B cell (primary cell): Measurements from ENCODE around the gene AMOTL1. TPM values are rescaled to one million over a fixed set of nuclear protein-coding genes. Genes with fewer than 3 reads are reported as not detected.
"Not testable (repeated sequence)": the region's sequence is repeated elsewhere in the genome, so short reads cannot be mapped to it uniquely, and the experiment has no call there.

Source experiments
- ATAC-seq: fragments of 200-7000 bp; cut with Tn5 transposase; one replicate; pipeline ENCODE4 v1.10.0; 2021; ENCODE audit warnings: low read depth, mild to moderate bottlenecking, moderate number of reproducible peaks, moderate library complexity
- CTCF ChIA-PET: fragments of 350-600 bp; sonication (Branson Sonifier 250); formaldehyde crosslinking; loops from one replicate; lab custom pipeline; 2021; ENCODE audit warnings: antibody characterized with exemption, inconsistent platforms; lab: Charles Lee
- POLR2A ChIA-PET: fragments of 350-600 bp; sonication (Branson Sonifier 250); formaldehyde crosslinking; loops from one replicate; lab custom pipeline; 2021; ENCODE audit warnings: antibody characterized with exemption; lab: Charles Lee
- DNase-seq: peaks from one replicate; pipeline ENCODE4 v3.0.0; 2013
- H2AFZ ChIP-seq: 2 replicates; pipeline ENCODE4 v1.6.1; 2012; ENCODE audit warnings: mild to moderate bottlenecking, low read depth, low read length; ENCODE audit not compliant: insufficient read depth, poor library complexity, severe bottlenecking
- H3K27ac ChIP-seq, 2 donors: 1 replicate in 1 of 2; 2 replicates in 1 of 2; pipeline ENCODE4 v1.5.1; 2012 to 2013; ENCODE audit warnings: low read length in 2 of 2, mild to moderate bottlenecking in 2 of 2, moderate library complexity in 1 of 2
- H3K27me3 ChIP-seq, 4 experiments: fragments of 200-600 bp in 1 of 4; sonication (generic) in 1 of 4; replicated peaks in 1 of 4; 1 replicate in 2 of 4; 2 replicates in 2 of 4; pipeline versions ENCODE4 v1.6.1 to v1.7.0; 2013 to 2016; ENCODE audit warnings: low read length in 3 of 4, mild to moderate bottlenecking in 2 of 4, mixed read lengths in 1 of 4, moderate library complexity in 1 of 4; ENCODE audit not compliant: insufficient read depth in 4 of 4, control insufficient read depth in 3 of 4; ENCODE audit errors: control extremely low read depth in 1 of 4
- H3K36me3 ChIP-seq, 2 experiments: replicated peaks in 1 of 2; 1 replicate in 1 of 2; 2 replicates in 1 of 2; pipeline versions ENCODE4 v1.6.1 to v1.7.1; 2013; ENCODE audit warnings: low read length in 1 of 2; ENCODE audit not compliant: insufficient read depth in 2 of 2, control insufficient read depth in 1 of 2; ENCODE audit errors: control extremely low read depth in 1 of 2, extremely low read depth in 1 of 2
- H3K4me1 ChIP-seq, 2 donors: fragments of 200-600 bp in 1 of 2; sonication (generic) in 1 of 2; 1 replicate in 1 of 2; 2 replicates in 1 of 2; pipeline versions ENCODE4 v1.5.1 to v1.6.1; 2013 to 2017; ENCODE audit warnings: low read length in 2 of 2; ENCODE audit not compliant: control insufficient read depth in 2 of 2, insufficient read depth in 2 of 2
- H3K4me2 ChIP-seq: replicated peaks from 2 replicates; pipeline ENCODE3; 2012; ENCODE audit warnings: mild to moderate bottlenecking, low read depth, low read length; ENCODE audit not compliant: poor library complexity, severe bottlenecking
- H3K4me3 ChIP-seq, 5 experiments: fragments of 200-600 bp in 1 of 5; sonication (generic) in 1 of 5; 1 replicate in 3 of 5; 2 replicates in 2 of 5; pipeline versions ENCODE4 v1.5.1 to v1.7.0; 2011 to 2016; ENCODE audit warnings: low read length in 4 of 5, mild to moderate bottlenecking in 4 of 5, low read depth in 2 of 5, control low read depth in 1 of 5, moderate library complexity in 1 of 5; ENCODE audit not compliant: insufficient read depth in 1 of 5; ENCODE audit errors: control extremely low read depth in 1 of 5, extremely low read depth in 1 of 5
- H3K79me2 ChIP-seq: fragments of 200-600 bp; sonication (generic); one replicate; pipeline ENCODE4 v1.6.0; 2016; ENCODE audit warnings: low read length; ENCODE audit not compliant: control insufficient read depth, insufficient read depth
- H3K9ac ChIP-seq: fragments of 200-600 bp; sonication (generic); 2 replicates; pipeline ENCODE4 v1.6.1; 2017; ENCODE audit warnings: mild to moderate bottlenecking, low read length, moderate library complexity
- H3K9me3 ChIP-seq, 3 donors: one replicate each; pipeline versions ENCODE4 v1.6.1 to v1.7.1; 2013; ENCODE audit warnings: low read length in 2 of 3; ENCODE audit not compliant: control insufficient read depth in 2 of 3, insufficient read depth in 1 of 3; ENCODE audit errors: control extremely low read depth in 1 of 3
- H4K20me1 ChIP-seq: 2 replicates; pipeline ENCODE4 v1.6.0; 2012; ENCODE audit warnings: mild to moderate bottlenecking, low read length; ENCODE audit not compliant: insufficient read depth, control insufficient read depth, poor library complexity, severe bottlenecking
- H3K27ac Mint-ChIP-seq: one replicate; pipeline ENCODE4 v1.8.0; 2021; ENCODE audit warnings: mixed read lengths
- H3K27me3 Mint-ChIP-seq: one replicate; pipeline ENCODE4 v1.8.0; 2021; ENCODE audit warnings: mixed read lengths
- H3K4me1 Mint-ChIP-seq: one replicate; pipeline ENCODE4 v1.8.0; 2021; ENCODE audit warnings: mixed read lengths
- H3K4me3 Mint-ChIP-seq: one replicate; pipeline ENCODE4 v1.8.0; 2021; ENCODE audit warnings: mixed read lengths
- H3K9me3 Mint-ChIP-seq: one replicate; pipeline ENCODE4 v1.8.0; 2022; ENCODE audit warnings: mixed read lengths; ENCODE audit not compliant: insufficient read depth
- CTCF ChIP-seq: fragments of 200-600 bp; IDR thresholded peaks from one replicate; pipeline ENCODE4 v1.8.0; 2022; ENCODE audit warnings: antibody characterized with exemption, mild to moderate bottlenecking
- EZH2 ChIP-seq: IDR thresholded peaks from 2 replicates; pipeline ENCODE4 v1.6.1; 2012; ENCODE audit warnings: borderline replicate concordance, low read depth, mild to moderate bottlenecking, moderate library complexity, low read length; ENCODE audit not compliant: insufficient read depth, poor library complexity, severe bottlenecking
- WGBS: methylation state at CpG from one replicate; pipeline ENCODE4 v1.1.5; 2013; ENCODE audit warnings: missing lambda C conversion rate; ENCODE audit not compliant: insufficient coverage; 5-methylcytosine and 5-hydroxymethylcytosine counted together
- intact Hi-C: fragments of 100-400 bp; cut with micrococcal nuclease; formaldehyde crosslinking; loops from one replicate; pipeline ENCODE4 v1.10.0; 2022
- polyA plus RNA-seq: library from polyadenylated mRNA; depleted of rRNA; stranded (reverse); fragments of >200 nt; gene quantifications from 2 replicates; pipeline ENCODE4 v1.2.3, GENCODE V29; 2012
- total RNA-seq, 2 donors: library from RNA; stranded (reverse); fragments of 120-200 nt in 1 of 2; gene quantifications; 1 replicate in 1 of 2; 2 replicates in 1 of 2; pipeline versions ENCODE4 v1.2.3 to v1.2.4, GENCODE V29; 2013 to 2022

The AMOTL1 gene
- total and polyA plus RNA-seq, 2 donors (not counting 1 experiment from before 2014, with no cell fraction given) = 0.04 to 0.30 TPM

GRCh38 chr11:94849839-94850238 is 81.7 kb downstream of the AMOTL1 start:
- H3K9ac ChIP-seq = no peak overlapping the region
- no peak overlapping the region for H2AFZ ChIP-seq
- Mint-ChIP-seq H3K9me3 (no peaks in the 10 kb centered on the region), H3K4me3 (no peak overlapping the region), H3K4me1 (no peaks in the 10 kb centered on the region), H3K27ac (no peak overlapping the region), H3K27me3 (peaks cover 3% of the 10 kb centered on the region)
- no peaks in the 10 kb centered on the region for H4K20me1 ChIP-seq
- no peaks in the 10 kb centered on the region for H3K79me2 ChIP-seq
- H3K4me2 ChIP-seq = no peak overlapping the region
- H3K27ac ChIP-seq = no peak overlapping the region
- no peak overlapping the region for H3K4me3 ChIP-seq
- CTCF ChIA-PET = no interaction called here
- no peaks in the 10 kb centered on the region for H3K36me3 ChIP-seq
- intact Hi-C loops = no loop called here
- H3K27me3 ChIP-seq = no peaks in the 10 kb centered on the region
- ATAC-seq (no peak), DNase-seq (no peak)
- TF ChIP-seq CTCF = no peak
- no peak for TF ChIP-seq EZH2
- POLR2A ChIA-PET = no interaction called here
- WGBS = 79% methylated on average over 6 of the region's 9 CpGs
- H3K4me1 ChIP-seq = no peaks in the 10 kb centered on the region
- H3K9me3 ChIP-seq = no peaks in the 10 kb centered on the region

GRCh38 chr11:94851864-94852636 is 83.9 kb downstream of the AMOTL1 start:
- intact Hi-C loops = no loop called here
- CTCF ChIA-PET = no interaction called here
- Histone ChIP-seq H3K4me3 (no peak overlapping the region), H3K4me1 (peaks cover 0 to 2% of the 10 kb centered on the region in 2 donors), H3K27me3 (no peaks in the 10 kb centered on the region), H4K20me1 (no peaks in the 10 kb centered on the region), H2AFZ (no peak overlapping the region), H3K9me3 (no peaks in the 10 kb centered on the region), H3K79me2 (no peaks in the 10 kb centered on the region), H3K36me3 (no peaks in the 10 kb centered on the region), H3K27ac (no peak overlapping the region), H3K9ac (no peak overlapping the region), H3K4me2 (no peak overlapping the region)
- Mint-ChIP-seq H3K4me3 (no peak overlapping the region), H3K4me1 (peaks cover under 1% of the 10 kb centered on the region), H3K27ac (no peak overlapping the region), H3K27me3 (peaks cover 3% of the 10 kb centered on the region), H3K9me3 (no peaks in the 10 kb centered on the region)
- no peak for TF ChIP-seq CTCF
- TF ChIP-seq EZH2 = no peak
- WGBS = 87% methylated on average over 1 of the region's 3 CpGs
- ATAC-seq (no peak), DNase-seq (no peak)
- POLR2A ChIA-PET = no interaction called here

GRCh38 chr11:94853288-94853687 is 85.1 kb downstream of the AMOTL1 start:
- ATAC-seq, H3K4me3 ChIP-seq, intact Hi-C loops, H3K4me3 Mint-ChIP-seq, H3K4me2 ChIP-seq, H3K36me3 ChIP-seq, H3K9ac ChIP-seq, H3K27ac ChIP-seq, POLR2A ChIA-PET, H3K9me3 ChIP-seq, H3K27me3 ChIP-seq, H3K4me1 Mint-ChIP-seq, H3K27me3 Mint-ChIP-seq, H4K20me1 ChIP-seq, H3K4me1 ChIP-seq, H3K27ac Mint-ChIP-seq, H3K9me3 Mint-ChIP-seq, H2AFZ ChIP-seq, CTCF ChIA-PET, DNase-seq, H3K79me2 ChIP-seq: not testable (repeated sequence)
- 86% methylated on average over 1 of the region's 4 CpGs for WGBS
